CD14-positive monocyte (primary cell): ENCODE results near the gene MORN5. TPM values are rescaled to one million over a fixed set of nuclear protein-coding genes. Genes with fewer than 3 reads are reported as not detected.
A peak's percentile ranks its signal among the peaks of the same experiment; 100 is the strongest.

Experiments
- DNase-seq, 3 donors: peaks; one replicate each; pipeline ENCODE4 v3.0.0-alpha.2; 2011 to 2022
- H2AFZ ChIP-seq: 2 replicates; pipeline ENCODE4 v1.6.0; 2012; ENCODE audit warnings: mild to moderate bottlenecking, low read depth, low read length, inconsistent platforms; ENCODE audit not compliant: insufficient read depth, poor library complexity, severe bottlenecking
- H3K27ac ChIP-seq, 2 donors: 1 replicate in 1 of 2; 2 replicates in 1 of 2; pipeline ENCODE4 v1.5.1; 2012 to 2013; ENCODE audit warnings: low read length in 2 of 2, control low read depth in 1 of 2, inconsistent platforms in 1 of 2, low read depth in 1 of 2, mild to moderate bottlenecking in 1 of 2
- H3K27me3 ChIP-seq, 2 donors: one replicate each; pipeline versions ENCODE4 v1.6.0 to v1.6.1; 2011 to 2013; ENCODE audit warnings: low read length in 2 of 2; ENCODE audit not compliant: control insufficient read depth in 2 of 2, insufficient read depth in 2 of 2
- H3K36me3 ChIP-seq, 2 donors: replicated peaks in 1 of 2; 1 replicate in 1 of 2; 2 replicates in 1 of 2; pipeline versions ENCODE4 v1.5.1 to v1.6.1; 2012 to 2013; ENCODE audit warnings: low read length in 2 of 2, control low read depth in 1 of 2, inconsistent platforms in 1 of 2, mild to moderate bottlenecking in 1 of 2; ENCODE audit not compliant: insufficient read depth in 2 of 2, control insufficient read depth in 1 of 2
- H3K4me1 ChIP-seq, 2 donors: 1 replicate in 1 of 2; 2 replicates in 1 of 2; pipeline versions ENCODE4 v1.5.1 to v1.6.1; 2012 to 2013; ENCODE audit warnings: low read length in 2 of 2, control low read depth in 1 of 2, inconsistent platforms in 1 of 2, mild to moderate bottlenecking in 1 of 2, moderate library complexity in 1 of 2; ENCODE audit not compliant: insufficient read depth in 2 of 2, control insufficient read depth in 1 of 2
- H3K4me2 ChIP-seq: replicated peaks from 2 replicates; pipeline ENCODE3; 2012; ENCODE audit warnings: low read length, moderate library complexity, mild to moderate bottlenecking; ENCODE audit not compliant: poor library complexity, severe bottlenecking; ENCODE audit errors: extremely low read depth
- H3K4me3 ChIP-seq, 3 experiments: fragments of 200-600 bp in 1 of 3; sonication (generic) in 1 of 3; replicated peaks in 1 of 3; 1 replicate in 2 of 3; 2 replicates in 1 of 3; pipeline ENCODE4 v1.5.1; 2011 to 2013; ENCODE audit warnings: low read length in 3 of 3, mild to moderate bottlenecking in 3 of 3, control low read depth in 2 of 3, low read depth in 2 of 3, inconsistent platforms in 1 of 3, moderate library complexity in 1 of 3
- H3K79me2 ChIP-seq: 2 replicates; pipeline ENCODE4 v1.6.0; 2012; ENCODE audit warnings: mild to moderate bottlenecking, control low read depth, inconsistent platforms, low read length, moderate library complexity; ENCODE audit not compliant: insufficient read depth
- H3K9ac ChIP-seq: 2 replicates; pipeline ENCODE4 v1.6.0; 2017; ENCODE audit warnings: low read length, mild to moderate bottlenecking; ENCODE audit not compliant: insufficient read depth, poor library complexity, severe bottlenecking
- H3K9me3 ChIP-seq, 2 donors: replicated peaks in 1 of 2; 1 replicate in 1 of 2; 2 replicates in 1 of 2; pipeline versions ENCODE4 v1.5.1 to v1.6.1; 2012 to 2013; ENCODE audit warnings: low read length in 2 of 2, control low read depth in 1 of 2; ENCODE audit not compliant: control insufficient read depth in 1 of 2, insufficient read depth in 1 of 2
- H4K20me1 ChIP-seq: 2 replicates; pipeline ENCODE4 v1.6.0; 2012; ENCODE audit warnings: mild to moderate bottlenecking, low read length, control low read depth, moderate library complexity; ENCODE audit not compliant: insufficient read depth
- H3K27ac Mint-ChIP-seq, 7 donors: one replicate each; pipeline ENCODE4 v1.8.0; 2020; ENCODE audit warnings: mild to moderate bottlenecking in 7 of 7, mixed read lengths in 7 of 7, moderate library complexity in 6 of 7, inconsistent platforms in 2 of 7
- H3K27me3 Mint-ChIP-seq, 3 donors: one replicate each; pipeline ENCODE4 v1.8.0; 2021 to 2022; ENCODE audit warnings: low read depth in 3 of 3, mild to moderate bottlenecking in 3 of 3, mixed read lengths in 3 of 3, moderate library complexity in 3 of 3, inconsistent platforms in 1 of 3
- H3K36me3 Mint-ChIP-seq, 2 donors: one replicate each; pipeline ENCODE4 v1.8.0; 2020; ENCODE audit warnings: mixed read lengths in 2 of 2, inconsistent platforms in 1 of 2, mild to moderate bottlenecking in 1 of 2
- H3K4me1 Mint-ChIP-seq: one replicate; pipeline ENCODE4 v1.8.0; 2020; ENCODE audit warnings: mild to moderate bottlenecking, mixed read lengths
- H3K4me3 Mint-ChIP-seq, 2 donors: one replicate each; pipeline ENCODE4 v1.8.0; 2020; ENCODE audit warnings: mild to moderate bottlenecking in 2 of 2, mixed read lengths in 2 of 2, moderate library complexity in 1 of 2
- H3K9me3 Mint-ChIP-seq, 7 donors: one replicate each; pipeline ENCODE4 v1.8.0; 2020 to 2022; ENCODE audit warnings: mixed read lengths in 7 of 7, mild to moderate bottlenecking in 6 of 7, moderate library complexity in 6 of 7, inconsistent platforms in 2 of 7
- WGBS: methylation state at CpG from one replicate; pipeline ENCODE4 v1.1.5; 2013; ENCODE audit warnings: missing lambda C conversion rate; ENCODE audit not compliant: insufficient coverage; 5-methylcytosine and 5-hydroxymethylcytosine counted together
- intact Hi-C, 2 donors: fragments of 100-400 bp; cut with micrococcal nuclease; formaldehyde crosslinking; loops; one replicate each; pipeline versions ENCODE4 v1.15.0 to v1.15.1; 2023
- polyA plus RNA-seq, 3 donors: library from polyadenylated mRNA; depleted of rRNA in 1 of 3; unstranded in 2 of 3; stranded (reverse) in 1 of 3; fragments of 300-500 nt in 2 of 3; fragments of >200 nt in 1 of 3; fragmentation: Illumina TruSeq in 2 of 3; gene quantifications; 1 replicate in 2 of 3; 2 replicates in 1 of 3; pipeline ENCODE4 v1.2.3, GENCODE V29; 2012 to 2021
- TF ChIP-seq, protein P1 (sequence below): fragments of 200-600 bp; IDR thresholded peaks from one replicate; pipeline ENCODE4 v1.8.0; 2022; ENCODE audit warnings: antibody characterized with exemption, mild to moderate bottlenecking

MORN5 gene
- polyA plus RNA-seq, 3 donors, result not detected

DNA sequence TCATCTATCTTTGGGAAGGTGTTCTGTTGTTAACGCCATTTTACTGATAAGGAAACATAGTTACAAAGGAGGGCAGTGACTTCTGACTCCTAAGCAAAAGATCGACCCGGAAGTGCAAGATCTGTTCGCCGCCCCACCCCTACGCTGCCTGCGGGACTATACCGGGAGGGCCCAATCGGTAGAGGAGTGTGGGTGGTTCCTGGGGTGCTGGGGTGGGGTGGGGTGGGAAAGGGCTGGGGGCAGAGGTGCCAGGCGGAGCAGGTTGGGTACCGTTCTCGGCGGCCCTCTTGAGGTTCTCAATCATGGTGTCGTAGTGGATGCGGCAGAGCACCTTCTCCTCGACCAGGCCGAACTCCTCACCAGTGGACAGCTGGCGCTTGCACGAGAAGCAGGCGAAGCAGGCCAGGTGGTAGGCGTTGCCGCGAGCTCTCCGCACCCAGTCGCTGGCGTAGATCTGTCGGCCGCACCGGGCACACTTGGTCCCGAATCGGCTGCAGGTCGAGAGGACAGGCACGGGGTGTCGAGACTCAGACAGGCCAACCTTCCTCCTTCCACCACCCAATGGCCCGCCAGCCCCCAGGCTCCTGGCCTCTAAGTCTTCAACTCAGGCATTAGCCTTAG is 57.2 kb downstream of the MORN5 start:
- peaks cover 73 to 97% of the 10 kb centered on the region in 2 donors for H3K27me3 ChIP-seq
- H3K27ac Mint-ChIP-seq, result no peak overlapping the region
- DNase-seq, result no peak
- no peak overlapping the region for H2AFZ ChIP-seq
- intact Hi-C loops, result no loop called here
- no peak overlapping the region for H3K4me2 ChIP-seq
- no peak overlapping the region for H3K4me3 Mint-ChIP-seq
- 90% methylated on average over 26 of the region's 35 CpGs for WGBS
- no peaks in the 10 kb centered on the region for H3K79me2 ChIP-seq
- H4K20me1 ChIP-seq, result no peaks in the 10 kb centered on the region
- H3K9me3 ChIP-seq, result peaks cover 0 to 60% of the 10 kb centered on the region in 2 donors
- peaks cover 0 to 30% (median 11%) of the 10 kb centered on the region in 7 donors for H3K9me3 Mint-ChIP-seq
- H3K4me3 ChIP-seq, result no peak overlapping the region
- H3K36me3 Mint-ChIP-seq, result peaks cover 0 to 11% of the 10 kb centered on the region in 2 donors
- H3K4me1 Mint-ChIP-seq, result peaks cover 38% of the 10 kb centered on the region
- no peak overlapping the region for H3K27ac ChIP-seq
- TF ChIP-seq, protein P1, sequence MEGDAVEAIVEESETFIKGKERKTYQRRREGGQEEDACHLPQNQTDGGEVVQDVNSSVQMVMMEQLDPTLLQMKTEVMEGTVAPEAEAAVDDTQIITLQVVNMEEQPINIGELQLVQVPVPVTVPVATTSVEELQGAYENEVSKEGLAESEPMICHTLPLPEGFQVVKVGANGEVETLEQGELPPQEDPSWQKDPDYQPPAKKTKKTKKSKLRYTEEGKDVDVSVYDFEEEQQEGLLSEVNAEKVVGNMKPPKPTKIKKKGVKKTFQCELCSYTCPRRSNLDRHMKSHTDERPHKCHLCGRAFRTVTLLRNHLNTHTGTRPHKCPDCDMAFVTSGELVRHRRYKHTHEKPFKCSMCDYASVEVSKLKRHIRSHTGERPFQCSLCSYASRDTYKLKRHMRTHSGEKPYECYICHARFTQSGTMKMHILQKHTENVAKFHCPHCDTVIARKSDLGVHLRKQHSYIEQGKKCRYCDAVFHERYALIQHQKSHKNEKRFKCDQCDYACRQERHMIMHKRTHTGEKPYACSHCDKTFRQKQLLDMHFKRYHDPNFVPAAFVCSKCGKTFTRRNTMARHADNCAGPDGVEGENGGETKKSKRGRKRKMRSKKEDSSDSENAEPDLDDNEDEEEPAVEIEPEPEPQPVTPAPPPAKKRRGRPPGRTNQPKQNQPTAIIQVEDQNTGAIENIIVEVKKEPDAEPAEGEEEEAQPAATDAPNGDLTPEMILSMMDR, result no peak
- H3K9ac ChIP-seq, result no peak overlapping the region
- no peaks in the 10 kb centered on the region for H3K36me3 ChIP-seq
- H3K27me3 Mint-ChIP-seq, result peaks cover 94 to 100% (median 96%) of the 10 kb centered on the region in 3 donors
- H3K4me1 ChIP-seq, result peaks cover 17 to 23% of the 10 kb centered on the region in 2 donors

DNA sequence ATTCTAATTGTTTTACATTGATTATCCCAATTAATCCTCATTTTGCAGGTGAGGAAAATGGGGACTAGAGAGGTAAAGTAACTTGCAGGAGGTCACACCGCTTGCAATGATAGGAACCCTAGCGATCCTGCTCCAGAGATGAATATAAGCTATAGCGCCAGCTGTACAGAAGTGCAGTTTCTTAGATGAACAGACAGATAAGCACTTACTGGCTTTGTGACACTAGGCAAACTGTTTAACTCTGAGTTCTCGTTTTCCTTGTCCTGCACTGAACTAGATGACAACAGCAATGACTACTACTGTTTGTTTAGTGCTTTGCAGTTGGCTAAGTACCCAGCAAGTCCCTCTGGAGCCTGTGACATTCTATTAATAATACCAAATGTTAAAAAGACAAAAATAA is 57.9 kb downstream of the MORN5 start:
- DNase-seq, result no peak
- WGBS, result 0% methylated on average over 3 of the region's 4 CpGs
- intact Hi-C loops, result no loop called here
- no peak overlapping the region for H3K27ac ChIP-seq
- peaks cover 0 to 31% (median 11%) of the 10 kb centered on the region in 7 donors for H3K9me3 Mint-ChIP-seq
- no peak overlapping the region for H3K9ac ChIP-seq
- peaks cover 94 to 100% (median 96%) of the 10 kb centered on the region in 3 donors for H3K27me3 Mint-ChIP-seq
- no peaks in the 10 kb centered on the region for H4K20me1 ChIP-seq
- peaks cover 17 to 23% of the 10 kb centered on the region in 2 donors for H3K4me1 ChIP-seq
- no peak overlapping the region for H3K4me2 ChIP-seq
- TF ChIP-seq, protein P1, result no peak
- peak overlapping the region in 1 of 7 donors; percentile 16 for H3K27ac Mint-ChIP-seq
- no peak overlapping the region for H3K4me3 ChIP-seq
- no peaks in the 10 kb centered on the region for H3K79me2 ChIP-seq
- H3K27me3 ChIP-seq, result peaks cover 70 to 97% of the 10 kb centered on the region in 2 donors
- peaks cover 38% of the 10 kb centered on the region for H3K4me1 Mint-ChIP-seq
- no peak overlapping the region for H2AFZ ChIP-seq
- H3K36me3 Mint-ChIP-seq, result peaks cover 0 to 11% of the 10 kb centered on the region in 2 donors
- no peaks in the 10 kb centered on the region for H3K36me3 ChIP-seq
- H3K4me3 Mint-ChIP-seq, result no peak overlapping the region
- peaks cover 0 to 59% of the 10 kb centered on the region in 2 donors for H3K9me3 ChIP-seq
